Globus pallidus (tissue), 1 donor: ENCODE results near the gene PDK2.

Experiments used
- DNase-seq: peaks from one replicate; pipeline ENCODE4 v3.0.0-alpha.2; 2015; ENCODE audit warnings: low spot score

The PDK2 gene

DNA sequence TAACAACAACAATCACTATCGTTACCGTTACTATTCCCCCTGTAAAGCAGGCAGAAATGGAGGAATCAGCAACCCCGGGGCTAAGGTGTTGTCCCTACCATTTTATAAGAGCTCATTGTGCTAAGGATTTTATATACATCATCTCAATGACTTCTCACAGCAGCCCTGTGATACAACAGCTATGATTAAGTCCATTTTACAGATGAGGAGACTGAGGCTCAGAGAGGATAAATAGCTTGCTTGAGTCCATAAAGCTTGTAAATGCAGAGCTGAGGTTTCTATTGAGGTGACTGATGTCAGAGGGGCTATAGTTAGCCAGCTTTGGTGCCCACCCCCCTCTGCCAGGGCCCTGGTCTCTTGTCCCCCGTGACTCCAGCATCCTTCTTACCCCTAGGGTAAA, 16.7 kb upstream of the PDK2 start:
- DNase-seq = no peak

DNA sequence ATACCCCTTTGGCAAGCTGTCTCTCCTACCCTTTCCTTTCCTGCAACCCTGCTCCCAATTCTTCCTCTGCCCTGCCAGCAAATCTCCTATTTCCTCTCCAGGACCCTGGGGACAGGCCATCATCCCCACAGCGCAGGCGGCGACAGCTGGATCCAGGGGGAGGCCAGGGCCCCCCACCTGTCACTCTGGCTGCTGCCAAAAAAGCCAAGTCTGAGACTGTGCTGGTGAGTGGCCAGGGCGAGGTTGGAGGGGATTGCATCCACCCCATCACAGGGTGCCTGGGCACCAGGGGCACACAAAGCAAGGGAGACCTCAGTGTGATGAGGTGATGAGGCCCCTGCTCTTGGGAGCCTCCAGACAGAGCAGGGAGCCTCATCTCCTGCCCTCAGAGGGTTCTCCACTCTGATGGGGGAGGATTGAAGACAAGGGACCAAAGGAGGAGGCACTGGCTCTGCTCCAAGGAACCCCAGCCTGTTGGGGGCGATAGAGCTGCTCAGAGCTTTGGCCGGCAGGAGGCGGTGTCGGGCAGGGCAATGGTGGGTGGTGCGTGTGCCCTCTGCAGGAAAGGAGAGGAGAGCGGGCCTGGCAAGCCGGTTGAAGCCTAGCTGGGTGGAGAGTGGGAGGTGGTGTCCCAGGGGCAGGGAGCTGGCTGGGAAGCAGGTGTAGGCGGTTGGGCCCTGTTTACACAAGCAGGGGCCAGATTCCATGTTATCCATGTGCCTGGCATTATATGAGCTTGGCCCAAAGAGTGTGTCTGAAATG, 15.6 kb upstream of the PDK2 start:
- DNase-seq = no peak

DNA sequence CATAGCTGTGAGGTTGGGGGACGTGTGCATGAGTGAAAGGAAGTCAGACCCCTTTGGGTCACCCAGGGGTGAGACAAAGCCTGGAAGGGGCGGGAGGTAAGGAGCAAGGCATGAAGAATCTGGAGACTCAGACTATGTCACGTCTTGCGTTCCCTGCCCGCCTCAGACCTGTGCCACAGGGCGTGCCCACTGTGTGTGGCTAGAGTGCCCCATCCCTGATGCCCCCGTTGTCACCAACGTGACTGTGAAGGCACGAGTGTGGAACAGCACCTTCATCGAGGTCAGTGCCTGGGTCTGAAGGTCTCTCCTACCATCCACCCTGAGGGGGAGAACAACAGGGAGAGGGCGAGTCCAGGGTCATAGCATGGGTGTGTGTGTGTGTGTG, 15.1 kb upstream of the PDK2 start:
- DNase-seq = no peak

DNA sequence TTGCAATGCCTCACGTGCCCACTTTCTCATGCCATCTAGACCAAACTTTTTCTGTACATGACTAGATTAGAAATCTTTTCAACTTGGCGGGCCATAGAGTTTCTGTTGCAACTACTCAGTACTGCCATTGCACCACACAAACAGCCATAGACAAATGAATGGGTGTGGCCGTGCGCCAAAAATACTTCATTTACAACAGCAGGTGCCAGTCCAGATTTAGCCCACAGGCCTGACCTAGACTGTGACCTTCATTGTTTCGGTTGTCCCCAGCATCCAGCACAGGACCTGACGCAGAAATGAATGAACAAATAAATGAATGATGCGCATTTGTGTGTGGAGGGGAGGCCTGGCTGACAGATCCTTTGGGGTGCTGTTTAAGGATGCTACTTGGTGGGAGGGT, 14.3 kb upstream of the PDK2 start:
- DNase-seq = no peak

DNA sequence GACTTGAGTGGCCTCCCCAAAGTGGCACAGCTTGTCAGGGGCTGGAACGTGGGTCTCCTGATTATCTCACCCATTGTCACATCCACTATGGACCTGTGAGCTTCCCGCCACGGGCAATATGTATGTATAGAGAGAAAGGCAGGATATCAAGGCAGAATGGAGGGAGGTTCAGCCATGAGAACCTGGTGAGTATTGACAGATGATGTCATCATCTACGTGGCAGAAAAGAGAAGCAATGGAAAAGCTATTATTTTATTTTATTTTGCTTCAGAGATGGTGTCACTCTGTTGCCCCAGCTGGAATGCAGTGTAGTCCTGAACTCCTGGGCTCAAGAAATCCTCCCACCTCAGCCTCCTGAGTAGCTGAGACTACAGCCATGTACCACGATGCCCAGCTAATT, 13.4 kb upstream of the PDK2 start:
- DNase-seq = no peak

DNA sequence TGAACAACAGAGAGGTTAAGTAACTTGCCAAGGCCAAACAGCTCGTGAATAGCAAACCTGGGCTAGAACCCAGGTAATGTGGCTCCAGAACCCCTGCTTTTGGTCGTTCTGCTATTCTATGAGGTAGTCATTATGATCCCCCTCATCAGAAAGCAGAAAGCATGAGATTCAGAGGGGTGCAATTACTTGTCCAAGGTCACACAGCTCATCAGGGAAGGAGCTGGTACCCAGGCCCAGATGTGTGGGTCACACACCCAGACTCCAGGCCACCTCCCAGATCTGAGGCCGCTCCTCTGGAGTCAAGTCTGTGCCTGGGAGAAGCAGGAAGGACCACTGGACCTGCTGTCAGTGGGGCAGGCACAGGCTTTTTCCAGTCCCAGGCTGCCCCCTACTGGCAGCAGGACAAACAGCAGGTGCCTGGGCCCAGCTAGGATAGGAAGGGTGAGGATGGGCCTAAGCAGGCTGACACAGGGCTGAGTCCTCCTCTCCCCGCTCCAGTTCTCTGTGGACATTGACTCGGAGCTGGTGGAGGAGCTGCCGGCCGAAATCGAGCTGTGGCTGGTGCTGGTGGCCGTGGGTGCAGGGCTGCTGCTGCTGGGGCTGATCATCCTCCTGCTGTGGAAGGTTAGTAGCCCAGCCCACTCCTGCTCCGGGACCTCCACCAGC, 7.8 kb upstream of the PDK2 start:
- peak; percentile 34 for DNase-seq

DNA sequence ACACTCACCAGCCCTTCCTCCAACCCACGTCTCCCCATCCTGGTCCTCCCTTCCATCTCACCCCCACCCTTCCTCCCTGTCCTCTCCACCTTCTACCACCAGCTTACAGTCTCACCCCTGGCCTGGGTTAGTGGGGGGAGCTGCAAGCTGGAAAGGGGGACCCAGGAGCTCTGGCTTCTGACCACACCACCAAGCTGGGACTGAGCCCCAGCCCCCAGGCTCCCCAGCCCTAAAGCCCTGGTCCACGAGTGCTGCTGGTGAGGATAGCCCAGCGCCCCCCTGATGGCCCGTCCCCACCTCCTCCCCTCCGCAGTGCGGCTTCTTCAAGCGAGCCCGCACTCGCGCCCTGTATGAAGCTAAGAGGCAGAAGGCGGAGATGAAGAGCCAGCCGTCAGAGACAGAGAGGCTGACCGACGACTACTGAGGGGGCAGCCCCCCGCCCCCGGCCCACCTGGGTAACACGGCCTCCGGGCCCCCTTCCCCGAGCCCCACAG, 7.2 kb upstream of the PDK2 start:
- no peak for DNase-seq

DNA sequence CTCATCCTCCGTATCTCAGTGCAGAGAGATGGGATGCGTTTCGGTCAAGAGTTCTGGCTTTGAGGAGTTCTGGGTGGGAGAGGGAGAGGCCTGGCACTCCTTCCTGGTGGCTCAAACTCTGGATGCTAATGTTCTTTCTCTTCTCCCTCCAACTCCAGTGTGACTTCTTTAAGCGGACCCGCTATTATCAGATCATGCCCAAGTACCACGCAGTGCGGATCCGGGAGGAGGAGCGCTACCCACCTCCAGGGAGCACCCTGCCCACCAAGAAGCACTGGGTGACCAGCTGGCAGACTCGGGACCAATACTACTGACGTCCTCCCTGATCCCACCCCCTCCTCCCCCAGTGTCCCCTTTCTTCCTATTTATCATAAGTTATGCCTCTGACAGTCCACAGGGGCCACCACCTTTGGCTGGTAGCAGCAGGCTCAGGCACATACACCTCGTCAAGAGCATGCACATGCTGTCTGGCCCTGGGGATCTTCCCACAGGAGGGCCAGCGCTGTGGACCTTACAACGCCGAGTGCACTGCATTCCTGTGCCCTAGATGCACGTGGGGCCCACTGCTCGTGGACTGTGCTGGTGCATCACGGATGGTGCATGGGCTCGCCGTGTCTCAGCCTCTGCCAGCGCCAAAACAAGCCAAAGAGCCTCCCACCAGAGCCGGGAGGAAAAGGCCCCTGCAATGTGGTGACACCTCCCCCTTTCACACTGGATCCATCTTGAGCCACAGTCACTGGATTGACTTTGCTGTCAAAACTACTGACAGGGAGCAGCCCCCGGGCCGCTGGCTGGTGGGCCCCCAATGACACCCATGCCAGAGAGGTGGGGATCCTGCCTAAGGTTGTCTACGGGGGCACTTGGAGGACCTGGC, 6.0 kb upstream of the PDK2 start:
- DNase-seq = no peak

DNA sequence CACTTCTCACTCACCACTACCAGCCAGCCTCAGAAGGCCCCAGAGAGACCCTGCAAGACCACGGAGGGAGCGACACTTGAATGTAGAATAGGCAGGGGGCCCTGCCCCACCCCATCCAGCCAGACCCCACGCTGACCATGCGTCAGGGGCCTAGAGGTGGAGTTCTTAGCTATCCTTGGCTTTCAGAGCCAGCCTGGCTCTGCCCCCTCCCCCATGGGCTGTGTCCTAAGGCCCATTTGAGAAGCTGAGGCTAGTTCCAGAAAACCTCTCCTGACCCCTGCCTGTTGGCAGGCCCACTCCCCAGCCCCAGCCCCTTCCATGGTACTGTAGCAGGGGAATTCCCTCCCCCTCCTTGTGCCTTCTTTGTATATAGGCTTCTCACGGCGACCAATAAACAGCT, 5.1 kb upstream of the PDK2 start:
- no peak for DNase-seq

DNA sequence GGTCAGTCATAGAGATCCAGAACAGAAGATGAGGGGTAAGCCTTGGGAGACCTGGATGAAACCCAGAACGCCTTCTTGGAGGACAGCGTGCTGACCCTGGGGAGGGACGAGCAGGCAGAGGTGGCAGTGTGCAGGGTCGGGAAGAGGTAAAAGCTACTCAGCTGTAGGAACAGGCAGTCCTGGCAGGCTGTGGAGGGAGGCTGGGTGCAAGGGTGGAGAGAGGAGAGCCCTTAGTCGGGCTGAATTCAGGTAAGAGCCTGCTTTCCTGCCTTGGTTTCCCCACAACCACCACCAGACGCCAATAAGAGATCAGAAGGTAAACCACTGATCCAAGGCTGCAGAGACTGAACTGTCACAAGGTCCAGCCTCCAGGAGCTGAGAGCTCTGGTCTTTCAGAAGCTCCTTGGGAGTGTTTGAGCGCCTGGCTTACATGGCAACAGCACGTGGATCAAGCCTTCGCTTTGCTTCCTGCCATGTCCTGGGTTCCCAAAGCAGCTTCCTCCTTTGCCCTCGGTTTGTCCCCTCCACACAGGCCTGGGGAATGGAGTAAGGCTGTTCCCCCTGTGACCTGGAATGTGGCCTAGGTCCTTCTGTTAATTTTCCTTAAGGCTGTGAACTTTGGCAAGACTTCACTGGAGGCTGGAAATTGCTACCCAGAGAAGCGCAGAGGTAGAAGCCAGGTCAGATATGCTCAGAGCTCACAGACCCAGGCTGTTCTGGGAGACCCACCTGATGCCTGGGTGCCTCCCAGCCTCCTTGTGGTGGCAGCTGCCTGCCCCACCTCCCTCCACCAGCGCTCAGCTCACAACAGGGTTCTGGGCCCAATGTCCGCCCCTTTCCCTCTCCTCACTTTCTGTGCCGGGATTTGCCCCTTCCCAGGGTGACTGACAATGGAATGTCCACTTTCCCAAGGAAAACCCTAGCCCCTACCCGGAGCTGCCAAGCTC, 3.9 kb upstream of the PDK2 start:
- no peak for DNase-seq

DNA sequence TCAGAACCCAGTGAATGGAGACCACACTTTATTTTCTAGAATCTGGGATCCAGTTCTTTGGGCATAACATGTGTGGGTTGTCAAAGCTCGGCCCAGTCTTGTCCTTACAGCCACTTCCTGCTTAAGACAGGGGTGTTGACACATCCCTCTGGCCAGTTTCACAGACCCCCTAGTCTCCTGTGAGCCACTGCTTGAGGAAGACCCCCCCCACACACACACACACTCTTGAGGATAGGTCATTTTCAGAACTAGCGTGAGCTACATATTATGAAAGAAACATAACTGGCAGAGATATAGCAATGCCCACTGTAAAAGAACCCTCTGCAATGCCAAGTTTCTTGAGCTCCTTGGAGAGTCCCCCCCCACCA, 3.2 kb upstream of the PDK2 start:
- no peak for DNase-seq

DNA sequence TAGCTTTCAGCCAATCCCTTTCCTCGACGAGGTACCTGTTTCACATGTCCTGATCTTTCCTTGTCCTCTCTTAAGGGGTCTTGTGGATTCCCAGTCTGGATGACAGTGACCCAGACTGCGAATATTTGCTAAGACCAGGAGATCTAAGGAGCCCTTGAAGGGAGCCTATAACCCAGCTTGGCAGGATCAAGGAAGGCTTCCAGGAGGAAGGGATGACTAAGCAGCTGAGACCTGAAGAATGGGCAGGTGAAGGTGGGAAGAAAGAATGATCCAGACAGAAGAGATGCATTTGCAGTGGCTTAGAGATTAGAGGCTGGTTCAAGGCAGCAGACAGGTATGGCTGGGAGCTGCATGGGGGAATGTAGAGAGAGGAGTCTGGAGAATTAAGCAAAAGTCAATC, 1.9 kb upstream of the PDK2 start:
- DNase-seq = no peak

DNA sequence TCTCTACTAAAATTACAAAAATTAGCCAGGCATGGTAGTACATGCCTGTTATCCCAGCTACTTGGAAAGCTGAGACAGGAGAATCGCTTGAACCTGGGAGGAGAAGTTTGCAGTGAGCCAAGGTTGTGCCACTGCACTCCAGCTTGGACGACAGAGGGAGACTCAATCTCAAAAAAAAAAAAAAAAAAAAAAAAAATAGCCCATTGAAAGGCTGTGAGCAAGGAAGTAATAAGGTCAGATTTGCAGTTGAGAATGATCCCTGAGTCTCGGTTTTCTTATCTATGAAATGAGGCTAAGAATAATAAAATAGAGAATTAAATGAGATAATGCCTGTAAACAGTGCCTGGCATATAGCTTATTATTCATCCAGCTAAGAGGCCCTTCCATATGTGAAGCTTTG, 1.3 kb upstream of the PDK2 start:
- DNase-seq = no peak

DNA sequence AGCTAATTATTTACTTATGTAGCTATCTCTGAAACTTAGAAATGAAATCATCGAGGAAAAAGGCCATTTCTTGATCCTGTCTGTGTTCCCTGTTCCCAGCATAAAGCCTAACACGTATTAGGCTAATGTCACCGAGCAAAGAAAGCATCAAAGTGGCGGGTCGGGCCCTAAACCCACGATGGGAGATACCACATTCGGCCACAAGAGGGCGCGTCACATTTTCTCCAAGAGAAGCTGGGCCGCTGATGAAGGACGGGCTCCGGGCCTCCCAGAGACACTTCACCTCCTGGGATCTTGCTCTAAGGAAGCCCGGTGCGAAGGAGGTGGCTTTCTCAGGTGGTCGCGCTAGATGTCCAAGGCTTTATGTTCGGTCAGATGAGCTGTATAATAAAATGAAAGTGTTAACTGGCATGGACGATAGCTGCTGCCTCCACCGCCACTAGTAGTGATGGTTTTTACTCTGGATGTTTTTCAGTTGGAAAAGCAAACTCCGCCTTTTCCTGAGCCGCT, 853 bp upstream of the PDK2 start:
- DNase-seq = peak; percentile 92

DNA sequence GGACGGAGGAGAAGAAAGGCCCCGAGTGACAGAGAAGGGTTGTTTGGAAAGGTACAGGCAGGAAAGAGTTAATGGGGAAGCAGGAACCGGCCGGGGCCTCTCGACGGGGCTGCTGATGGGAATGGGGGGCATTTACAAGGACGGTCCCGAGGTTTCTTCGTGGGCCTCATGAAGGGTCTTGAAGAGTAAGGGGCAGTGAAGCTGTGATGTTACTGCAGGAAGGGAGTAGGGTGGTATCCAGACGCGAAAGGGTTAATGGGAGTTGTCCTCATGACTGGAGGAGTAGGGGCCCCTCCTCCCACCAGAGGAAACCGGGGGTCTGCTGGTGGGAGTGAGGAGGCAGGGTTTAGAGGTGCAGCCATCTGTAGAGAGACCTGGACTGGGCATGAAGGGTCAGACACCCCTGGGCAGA, 481 bp downstream of the PDK2 start:
- no peak for DNase-seq

DNA sequence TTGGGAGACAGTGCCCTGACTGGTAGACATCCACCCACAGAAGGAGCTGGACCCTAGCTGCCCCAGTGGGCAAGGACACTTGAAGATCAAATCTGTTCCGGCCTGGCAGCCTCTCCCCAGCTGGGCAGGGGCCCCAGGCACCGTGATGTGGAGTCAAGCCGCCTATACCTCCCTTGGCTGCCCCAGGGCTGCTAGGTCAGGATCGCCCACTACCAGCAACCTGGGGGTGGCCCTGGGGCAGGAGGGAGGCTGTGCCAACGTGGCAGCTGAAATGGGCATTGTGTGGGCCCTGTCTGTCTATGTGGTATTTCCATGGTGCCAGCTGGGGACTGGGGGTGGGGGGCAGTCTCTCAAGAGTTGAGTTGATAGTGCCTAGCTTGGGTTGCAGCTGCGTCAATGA, 941 bp downstream of the PDK2 start:
- peak; percentile 41 for DNase-seq

DNA sequence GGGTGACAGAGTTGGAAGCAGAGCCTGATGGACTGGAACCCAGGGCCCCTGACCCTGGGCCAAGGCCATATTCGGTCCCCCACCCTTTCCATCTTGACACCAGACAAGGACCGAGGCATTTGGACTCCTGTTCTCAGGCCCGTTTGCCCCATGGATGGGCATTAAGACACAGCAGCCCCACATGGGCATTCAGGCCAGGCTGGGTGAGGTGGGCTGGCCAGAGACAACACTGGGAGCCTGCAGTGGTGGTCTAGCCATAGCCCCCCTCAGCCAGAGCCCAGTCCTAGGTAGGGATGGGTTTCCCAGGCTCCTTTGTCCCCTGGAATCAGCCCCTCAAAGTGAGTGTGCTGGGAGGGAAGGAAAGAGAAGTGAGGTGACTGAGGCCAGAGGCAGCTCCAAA, 1.6 kb downstream of the PDK2 start:
- no peak for DNase-seq

DNA sequence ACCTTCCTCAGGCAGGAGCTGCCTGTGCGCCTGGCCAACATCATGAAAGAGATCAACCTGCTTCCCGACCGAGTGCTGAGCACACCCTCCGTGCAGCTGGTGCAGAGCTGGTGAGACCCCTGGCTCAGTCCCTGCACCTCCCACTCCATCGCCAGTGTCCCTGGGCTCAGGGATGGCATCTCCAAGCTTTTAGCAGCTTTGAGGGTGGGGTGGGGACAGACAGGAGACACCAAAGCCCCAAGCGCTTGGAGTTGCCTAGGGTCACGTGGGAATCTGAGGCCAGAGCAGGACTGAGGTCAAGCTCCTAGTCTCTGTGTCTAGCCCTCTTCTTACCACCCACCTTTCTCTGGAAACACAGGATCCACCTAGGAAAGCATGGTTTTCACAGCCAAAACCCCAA, 2.3 kb downstream of the PDK2 start:
- DNase-seq = no peak

DNA sequence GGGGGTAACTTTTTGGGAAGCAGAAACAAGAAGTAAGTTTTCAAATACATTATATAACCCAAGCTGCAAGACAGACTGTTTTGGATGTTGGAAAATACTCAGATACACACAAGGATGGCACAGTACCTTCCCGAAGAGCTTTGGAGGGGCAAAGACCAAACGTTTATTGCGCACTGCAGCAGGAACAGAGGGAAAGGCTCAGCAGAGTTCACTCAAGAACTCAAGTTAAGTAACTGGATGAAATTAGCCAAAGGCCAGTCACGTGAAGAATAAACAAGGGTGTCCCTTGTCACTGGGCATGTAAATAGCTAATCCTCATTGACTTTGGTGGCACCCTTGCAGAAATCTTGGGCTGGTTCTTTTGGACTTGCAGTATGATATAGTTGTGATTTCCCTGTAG, 2.8 kb downstream of the PDK2 start:
- DNase-seq = no peak

DNA sequence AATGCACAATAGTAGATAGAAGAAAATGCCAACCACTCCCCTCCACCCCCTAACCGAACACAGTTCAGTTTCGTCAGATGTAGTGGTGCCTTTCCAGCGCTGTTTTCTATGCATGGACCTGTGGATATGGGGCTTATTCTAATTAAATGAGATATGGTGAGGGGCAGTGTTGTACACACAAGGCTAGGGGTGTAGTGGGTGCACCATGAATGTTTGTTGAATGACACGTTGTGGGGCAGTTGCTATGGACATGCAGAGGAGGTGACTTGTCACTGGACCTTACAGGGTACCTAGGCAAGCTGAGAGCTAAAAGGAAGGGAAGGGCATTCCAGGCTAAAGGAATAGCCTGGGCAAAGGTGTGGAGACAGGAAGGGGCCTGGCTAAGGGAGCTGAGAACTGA, 3.4 kb downstream of the PDK2 start:
- no peak for DNase-seq

DNA sequence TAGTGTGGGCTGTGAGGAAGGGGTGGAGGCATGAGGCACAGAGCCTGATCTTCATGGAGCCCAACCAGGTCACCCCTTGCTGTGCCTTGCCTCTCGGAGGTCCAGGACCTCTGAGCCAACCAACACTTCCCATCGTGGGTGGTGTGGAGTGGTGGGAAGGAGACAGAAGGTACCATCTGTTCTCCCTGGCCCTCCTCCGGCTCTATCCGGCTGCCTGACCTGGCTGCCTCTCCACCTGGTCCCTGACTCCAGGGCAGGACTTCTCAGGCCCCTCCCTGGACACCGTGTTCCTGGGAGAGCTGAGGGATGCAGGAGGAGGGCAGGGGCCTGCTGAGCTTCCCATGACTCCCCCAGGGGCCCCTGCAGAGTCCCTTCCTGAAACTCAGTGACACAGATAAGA, 3.9 kb downstream of the PDK2 start:
- no peak for DNase-seq

DNA sequence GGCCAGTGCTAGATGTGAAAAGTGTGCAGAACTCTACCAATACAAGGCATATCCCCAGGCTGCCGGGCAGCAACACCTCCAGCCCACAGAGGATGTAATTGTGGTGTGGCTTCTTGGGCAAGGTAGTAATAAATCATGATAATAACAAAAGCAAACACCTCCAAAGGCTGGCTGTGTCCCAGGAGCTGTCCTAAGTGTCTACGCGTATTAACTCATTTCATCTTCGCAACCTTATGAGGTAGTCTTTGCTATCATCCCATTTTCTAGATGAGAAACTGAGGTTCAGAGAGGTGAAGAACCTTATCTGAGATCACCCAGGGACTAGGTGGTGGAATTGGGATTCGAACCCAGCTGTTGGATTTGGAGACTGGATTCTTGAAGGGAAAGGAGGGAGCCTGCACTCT, 5.3 kb downstream of the PDK2 start:
- DNase-seq = no peak
